Measurements from ENCODE around the gene SHROOM3.
"Not testable (repeated sequence)": the region's sequence is repeated elsewhere in the genome, so short reads cannot be mapped to it uniquely, and the experiment has no call there.

Gene SHROOM3

DNA sequence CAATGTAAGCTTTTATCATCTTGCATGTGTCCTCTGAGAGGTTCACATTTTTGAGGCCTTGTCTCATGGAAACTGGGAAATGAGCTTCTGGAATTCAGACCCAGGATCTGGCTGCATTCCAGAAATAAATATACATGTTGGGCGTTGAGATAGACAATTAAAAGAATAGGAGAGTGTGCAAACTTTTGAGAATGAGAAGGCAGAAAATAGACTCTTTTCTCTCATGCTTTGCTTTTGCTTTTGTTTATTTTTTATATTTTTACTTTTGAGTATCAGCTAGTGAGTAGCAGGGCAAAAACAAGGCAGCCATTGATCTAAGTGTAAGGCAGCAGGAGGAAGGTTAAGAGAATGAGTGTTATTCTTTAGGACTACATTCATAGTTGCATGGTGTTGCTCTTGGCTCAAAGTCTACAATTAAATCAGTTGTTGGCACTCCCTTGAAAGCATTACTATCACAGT is 12.4 kb downstream of the SHROOM3 start:
- DNase-seq: no peak

DNA sequence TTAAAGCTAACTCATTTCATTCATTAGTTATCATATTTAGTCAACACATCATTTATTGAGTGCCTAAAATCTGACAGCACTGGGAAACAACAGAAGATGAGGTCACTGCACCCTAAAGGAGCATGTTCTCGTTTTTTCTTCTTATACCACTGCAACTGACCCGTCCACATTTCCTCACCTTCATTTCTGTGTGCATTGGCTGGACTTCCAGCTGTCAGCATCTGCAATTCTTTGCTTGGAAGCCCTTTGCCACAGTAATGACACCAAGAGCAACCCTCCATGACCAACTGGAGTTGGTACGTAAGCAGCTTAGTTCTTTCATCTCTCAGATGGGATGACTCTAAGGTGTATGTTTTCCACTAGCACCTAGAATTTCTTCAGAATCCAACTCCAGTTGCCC is 13.2 kb downstream of the SHROOM3 start:
- DNase-seq: no peak

DNA sequence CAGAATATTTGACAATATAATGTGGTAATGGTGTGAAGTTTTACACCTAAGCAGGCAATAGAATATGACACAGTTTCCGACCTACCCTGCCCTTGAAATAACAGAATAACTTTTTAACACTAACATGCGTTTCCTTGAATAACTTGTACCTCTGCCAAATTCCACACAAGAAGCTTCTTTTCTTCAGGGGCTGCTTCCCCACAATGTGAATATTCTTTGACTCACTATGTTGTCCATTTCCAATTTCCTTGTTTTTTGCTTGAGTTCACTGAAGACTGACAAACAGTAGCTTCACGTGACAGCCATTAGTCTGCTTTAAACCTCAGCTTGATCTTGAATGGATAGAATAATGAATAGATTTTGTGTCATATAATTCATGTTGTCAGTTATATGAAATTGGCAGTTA is 14.3 kb downstream of the SHROOM3 start:
- DNase-seq: no peak

DNA sequence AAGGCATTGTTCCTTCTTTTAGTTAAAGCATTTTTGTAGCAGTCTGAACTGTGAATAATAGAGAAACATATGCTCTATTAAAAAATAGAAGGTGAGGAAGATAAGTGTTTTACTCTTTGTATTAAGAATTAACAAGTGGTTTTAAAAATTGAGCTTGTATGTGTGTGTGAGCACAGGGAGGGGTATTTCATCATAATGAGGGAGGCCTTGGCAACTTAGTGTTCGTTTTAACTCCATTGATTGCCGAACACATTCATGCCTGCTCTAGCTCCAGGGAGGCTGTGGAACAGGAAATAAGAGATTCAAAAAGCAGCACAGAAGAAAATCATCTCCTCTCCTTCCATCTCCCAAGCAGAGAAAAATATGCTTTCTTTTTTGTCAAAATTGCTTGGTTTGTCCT is 14.8 kb downstream of the SHROOM3 start:
- no peak for DNase-seq

DNA sequence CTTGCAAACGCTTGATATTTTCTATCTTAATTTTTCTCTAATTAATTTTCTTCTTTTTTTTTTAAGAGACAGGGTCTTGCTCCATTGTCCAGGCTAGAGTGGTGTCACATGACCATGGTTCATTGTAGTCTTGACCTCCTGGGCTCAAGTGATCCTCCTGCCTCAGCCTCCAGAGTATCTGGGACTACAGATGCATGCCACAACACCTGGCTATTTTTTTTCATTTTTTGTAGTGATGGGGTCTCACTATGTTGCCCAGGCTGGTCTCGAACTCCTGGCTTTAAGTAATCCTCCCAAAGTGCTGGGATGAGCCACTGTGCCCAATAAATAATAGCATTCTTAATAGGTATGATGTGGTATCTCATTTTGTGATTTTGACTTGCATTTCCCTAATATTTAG is 18.2 kb downstream of the SHROOM3 start:
- no peak for DNase-seq

DNA sequence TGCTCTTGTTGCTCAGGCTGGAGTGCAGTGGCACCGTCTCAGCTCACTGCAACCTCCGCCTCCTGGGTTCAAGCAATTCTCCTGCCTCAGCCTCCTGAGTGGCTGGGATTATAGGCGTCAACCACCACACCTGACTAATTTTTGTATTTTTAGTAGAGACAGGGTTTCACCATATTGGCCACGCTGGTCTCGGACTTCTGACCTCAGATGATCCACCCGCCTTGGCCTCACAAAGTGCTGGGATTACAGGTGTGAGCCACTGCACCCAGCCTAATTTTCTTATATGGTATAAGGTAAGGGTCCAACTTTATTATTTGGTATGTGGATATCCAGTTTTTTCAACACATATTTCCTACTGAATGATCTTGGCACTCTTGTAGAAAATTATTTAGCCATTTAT is 19.0 kb downstream of the SHROOM3 start:
- not testable (repeated sequence) for DNase-seq

DNA sequence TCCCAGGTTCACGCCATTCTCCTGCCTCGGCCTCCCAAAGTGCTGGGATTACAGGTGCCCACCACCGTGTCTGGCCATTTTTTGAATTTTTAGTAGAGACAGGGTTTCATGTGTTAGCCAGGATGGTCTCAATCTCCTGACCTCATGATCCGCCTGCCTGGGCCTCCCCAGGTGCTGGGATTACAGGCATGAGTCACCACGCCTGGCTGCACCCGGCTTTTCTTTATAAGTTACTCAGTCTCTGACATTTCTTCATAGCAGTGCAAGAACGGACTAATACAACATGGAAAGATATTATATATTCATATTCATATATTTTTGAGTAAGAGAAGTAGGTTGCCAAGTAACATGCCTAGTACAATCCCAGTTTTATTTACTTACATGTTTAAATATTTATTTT is 22.9 kb downstream of the SHROOM3 start:
- no peak for DNase-seq

DNA sequence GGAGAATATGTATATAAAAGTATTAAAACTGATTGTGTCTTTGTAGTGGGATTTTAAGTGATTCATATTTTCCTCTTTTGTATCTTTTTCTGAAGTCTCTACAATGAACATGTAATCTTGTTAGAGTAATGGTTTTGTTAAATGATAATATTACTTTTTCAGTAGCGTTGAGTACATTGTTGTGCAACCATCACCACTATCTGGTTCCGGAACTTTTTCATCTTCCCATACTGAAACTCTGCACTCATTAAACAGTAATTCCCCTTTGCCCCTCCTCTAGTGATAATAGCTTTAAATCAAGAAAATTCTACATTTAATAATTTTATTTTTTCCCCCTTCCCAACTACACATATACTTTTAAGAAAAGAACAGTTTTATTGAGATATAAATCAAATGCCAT is 23.3 kb downstream of the SHROOM3 start:
- DNase-seq: no peak

DNA sequence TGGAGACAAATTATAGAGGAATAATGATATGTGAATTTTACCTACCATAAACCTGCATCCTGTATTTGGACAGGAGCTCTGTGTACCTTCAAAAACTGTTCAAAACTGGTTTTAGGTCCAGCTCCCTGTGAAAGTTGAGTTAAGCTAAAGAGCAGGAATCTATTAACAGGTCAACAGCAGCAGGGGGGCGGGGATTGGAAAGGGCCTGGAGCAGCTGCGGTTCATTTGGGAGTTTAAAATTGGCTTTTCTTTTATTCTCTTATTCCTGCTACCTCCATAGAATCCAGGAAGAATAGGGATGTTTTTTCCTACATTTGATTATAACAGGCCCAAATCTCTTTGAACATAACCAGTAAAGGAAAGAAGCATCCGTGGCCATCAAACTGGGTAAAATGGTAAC is 23.8 kb downstream of the SHROOM3 start:
- DNase-seq: no peak

DNA sequence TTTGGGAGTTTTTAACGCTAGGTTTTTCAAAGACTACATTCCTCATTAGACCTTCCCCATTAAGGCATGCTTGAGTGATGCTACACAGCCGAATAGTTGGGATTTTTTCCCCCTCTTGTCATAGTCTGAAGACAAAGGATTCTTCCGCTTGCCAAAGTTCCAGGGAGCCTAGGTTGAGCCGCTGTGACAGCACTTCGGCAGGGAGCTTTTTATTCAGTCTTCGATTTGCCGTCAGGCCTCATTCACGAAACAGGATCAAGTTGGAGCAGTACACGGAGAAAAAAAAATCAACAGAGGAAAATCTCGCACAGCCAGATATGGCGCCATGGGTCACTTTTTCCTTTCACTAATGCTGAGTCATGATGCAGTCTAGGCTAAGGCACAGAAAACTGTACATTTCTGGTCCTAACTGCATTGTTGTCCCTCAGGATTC is 24.3 kb downstream of the SHROOM3 start:
- DNase-seq: no peak

DNA sequence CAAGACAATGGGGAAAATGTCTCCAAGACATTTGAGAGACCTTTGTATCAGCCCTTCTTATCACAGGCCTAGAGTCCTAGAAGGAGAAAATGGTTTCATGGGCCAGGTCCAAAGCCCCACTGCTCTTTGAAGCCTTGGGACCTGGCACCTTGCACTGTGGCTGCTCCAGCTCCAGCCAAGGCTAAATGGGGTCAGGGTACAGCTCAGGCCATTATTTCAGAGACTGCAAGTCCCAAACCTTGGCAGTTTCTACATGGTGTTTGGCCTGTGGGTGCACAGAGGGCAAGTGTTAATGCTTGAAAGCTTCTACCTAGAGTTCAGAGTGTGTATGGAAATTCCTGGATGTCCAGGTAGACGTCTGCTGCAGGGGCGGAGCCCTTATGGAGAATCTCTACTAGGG is 28.5 kb downstream of the SHROOM3 start:
- DNase-seq: no peak

DNA sequence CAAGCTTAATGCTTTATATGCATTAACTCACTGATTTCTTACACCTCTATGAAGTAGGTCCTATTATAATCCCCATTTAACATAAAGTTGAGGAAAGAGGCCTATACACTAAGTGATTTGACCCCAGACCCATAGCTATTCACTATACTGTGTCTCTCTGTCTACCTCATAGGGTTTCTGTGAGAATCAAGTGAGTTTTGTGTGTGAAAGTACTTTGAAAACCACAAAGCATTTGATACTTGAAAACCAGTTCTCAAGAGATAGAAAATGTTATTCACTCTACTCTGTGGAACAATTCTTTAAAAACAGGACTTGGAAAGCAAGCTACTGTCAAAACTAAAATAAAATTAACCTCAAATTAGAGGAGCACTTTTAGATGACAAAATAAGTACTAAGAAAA is 35.0 kb downstream of the SHROOM3 start:
- DNase-seq: no peak

DNA sequence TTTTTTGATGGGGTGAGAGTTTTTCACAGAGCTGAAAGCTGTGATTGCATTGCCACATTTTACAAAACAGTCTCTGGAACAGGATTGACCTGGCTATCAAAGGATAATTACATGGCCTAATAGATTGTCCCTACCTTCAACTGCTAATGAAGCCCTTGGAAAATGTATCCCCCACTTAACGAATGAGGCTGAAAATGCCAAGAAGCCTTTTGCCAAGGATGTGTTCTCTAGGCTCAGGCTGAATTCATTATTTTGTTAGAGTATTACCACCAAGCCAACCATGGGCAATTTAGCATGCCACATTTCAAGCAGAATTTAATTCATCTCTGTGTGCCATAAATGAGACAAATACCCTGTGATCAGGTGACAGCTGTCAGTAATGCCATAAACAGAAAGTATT is 35.5 kb downstream of the SHROOM3 start:
- no peak for DNase-seq

DNA sequence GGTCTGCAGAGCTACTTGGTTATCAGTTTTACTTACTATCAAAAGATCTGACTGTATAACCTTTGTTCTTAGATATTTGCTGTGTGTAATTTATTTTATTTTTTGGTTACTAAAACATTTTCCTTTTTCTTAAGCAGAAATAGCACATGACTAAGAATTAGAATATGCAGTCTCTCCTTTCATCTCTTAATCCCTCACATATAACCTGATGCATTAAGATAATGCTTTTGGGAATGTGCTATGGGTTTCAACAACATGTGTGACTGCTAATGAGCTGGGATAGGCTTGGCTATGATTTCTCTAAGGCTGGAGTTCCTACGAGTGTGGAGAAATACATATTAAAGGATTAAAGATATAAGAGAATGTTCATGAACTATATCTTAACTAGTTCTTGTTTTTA is 41.5 kb downstream of the SHROOM3 start:
- DNase-seq: no peak

DNA sequence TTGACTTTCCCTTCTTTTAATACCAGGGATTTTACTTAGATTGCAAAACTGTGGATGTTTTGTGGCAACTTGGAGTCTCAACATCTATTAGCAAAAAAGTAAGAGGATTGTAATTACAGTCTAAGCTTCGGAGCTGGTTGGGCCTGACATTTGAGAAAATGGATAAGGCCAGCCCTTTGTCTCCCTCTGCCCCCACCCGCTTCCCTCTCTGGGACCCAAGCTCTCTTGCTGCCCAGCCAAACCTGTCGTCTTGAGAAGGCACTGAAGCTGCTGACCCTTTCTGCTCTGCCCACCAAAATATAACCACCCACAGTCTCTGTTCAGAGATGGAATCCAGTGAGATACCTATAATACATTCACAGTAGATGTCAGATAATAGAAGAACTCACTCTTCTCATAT is 49.6 kb downstream of the SHROOM3 start:
- DNase-seq: no peak

DNA sequence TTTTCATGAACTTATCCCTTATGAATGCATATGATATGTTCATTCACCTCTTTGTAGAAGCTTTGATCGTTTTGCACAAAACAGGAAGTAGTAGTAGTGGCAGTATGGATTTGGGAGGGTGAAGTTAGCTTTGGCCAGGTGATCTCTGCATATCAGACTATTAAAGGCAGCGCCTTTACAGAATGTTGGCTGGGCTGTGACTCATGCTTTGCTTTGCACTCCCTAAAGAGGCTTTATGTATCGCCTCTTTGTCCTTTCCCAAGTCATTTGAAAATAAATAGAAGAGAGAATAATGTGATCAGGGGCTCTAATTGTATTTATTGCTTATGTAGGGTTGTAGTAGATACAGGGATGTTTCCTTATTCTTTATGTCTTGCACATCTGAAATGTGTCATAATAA is 50.4 kb downstream of the SHROOM3 start:
- DNase-seq: peak; percentile 47

DNA sequence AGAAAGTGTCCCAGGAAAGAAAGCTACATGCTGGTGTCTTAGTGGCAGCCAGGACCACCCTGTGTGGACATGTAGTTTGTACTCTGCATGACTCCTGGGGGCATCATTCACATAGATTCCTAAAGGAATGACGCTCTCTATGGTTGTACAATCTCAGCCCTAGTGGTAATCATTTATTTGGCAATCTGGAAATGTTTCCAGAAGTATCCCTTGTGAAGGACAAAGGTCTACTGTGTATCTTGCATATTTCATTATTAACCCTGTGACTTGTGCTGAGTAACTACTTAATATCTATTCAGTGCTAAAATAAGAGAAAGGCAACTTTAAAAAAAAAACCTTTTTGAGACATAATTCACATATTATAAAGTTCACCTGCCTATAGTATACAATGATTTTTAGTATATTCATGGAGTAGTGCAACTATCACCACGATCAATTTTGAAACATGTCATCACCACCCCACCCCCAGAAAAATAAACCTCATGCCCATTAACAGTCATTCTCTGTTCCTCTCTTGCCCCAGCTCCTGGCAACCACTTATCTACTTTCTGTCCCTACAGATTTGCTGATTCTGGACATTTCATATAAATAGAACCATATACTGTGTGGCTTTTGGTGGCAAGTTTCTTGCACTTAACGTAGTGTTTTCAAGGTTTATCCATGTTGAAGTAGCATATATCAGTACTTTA is 51.7 kb downstream of the SHROOM3 start:
- DNase-seq: no peak

DNA sequence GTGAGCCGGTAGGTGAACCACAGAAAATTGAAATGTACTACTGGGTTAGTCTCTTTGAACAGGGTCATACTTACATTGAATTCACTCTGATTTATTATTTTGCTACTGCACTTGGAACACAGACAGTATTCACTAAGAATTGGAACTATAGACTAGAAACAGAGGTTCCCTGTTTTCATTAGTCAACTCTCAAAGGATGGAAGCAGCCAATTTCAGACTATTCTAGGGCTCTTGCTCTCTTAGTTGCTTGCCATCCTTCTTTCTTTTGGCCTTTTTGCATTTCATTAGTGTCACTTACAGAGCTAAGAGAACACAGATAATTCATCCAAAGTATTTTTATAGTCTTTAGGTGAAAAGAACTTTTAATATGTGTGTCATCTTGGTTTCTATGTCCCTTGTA is 52.6 kb downstream of the SHROOM3 start:
- DNase-seq: no peak

DNA sequence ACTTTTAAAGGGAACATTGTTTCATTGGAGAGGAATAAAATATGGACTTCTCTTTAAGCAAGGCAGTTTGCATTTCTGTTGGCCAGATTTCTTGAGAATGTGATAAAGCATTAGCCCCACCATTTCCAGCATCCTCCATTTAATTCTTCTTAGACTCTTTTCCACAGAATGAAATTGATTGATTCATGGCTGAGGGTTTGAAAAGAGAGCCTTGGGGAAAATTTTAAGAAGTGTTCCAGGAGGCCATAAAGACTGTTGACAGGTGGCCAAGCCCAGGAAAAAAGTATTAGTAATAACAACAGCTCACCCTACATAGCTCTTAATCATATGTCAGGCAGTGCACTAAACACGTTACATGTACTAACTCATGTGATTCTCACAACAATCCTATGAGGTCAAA is 53.4 kb downstream of the SHROOM3 start:
- DNase-seq: no peak

DNA sequence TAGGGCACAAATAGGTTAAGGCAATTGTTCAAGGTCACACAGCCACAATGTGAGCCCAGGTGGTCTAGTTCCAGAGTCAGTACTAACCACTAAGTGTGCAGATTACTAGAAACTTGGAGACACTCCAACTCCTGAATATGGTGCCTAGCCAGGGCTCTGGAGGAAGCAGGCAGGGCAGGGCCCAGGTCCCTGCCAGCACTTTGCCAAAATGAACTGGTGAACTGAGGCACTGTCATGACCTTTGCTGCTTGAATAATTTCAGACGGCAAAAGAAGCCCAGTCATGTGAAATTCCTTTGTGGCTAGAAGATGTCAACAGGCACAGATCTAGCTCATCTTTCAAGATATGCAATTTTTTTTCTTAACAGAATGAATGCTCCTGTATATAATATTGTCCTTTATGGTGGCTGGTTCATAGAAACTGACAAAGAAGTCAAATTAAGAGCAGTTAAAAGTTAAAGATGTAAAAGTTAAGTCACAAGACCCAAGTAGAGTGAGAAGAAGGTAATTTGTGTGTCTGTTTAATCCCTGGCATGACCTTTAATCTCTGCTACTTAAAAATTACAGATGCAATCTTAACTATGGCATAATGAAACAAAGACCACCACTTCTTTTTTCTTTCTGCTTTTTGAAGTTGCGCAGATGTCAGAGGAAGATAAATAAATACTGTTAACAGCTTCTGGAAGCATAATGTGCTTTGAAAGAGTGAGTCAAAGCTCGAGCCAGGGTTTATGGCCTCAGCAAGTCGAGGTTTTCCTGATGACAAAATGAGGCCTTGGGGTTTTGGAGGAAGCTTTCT is 54.1 kb downstream of the SHROOM3 start:
- no peak for DNase-seq

DNA sequence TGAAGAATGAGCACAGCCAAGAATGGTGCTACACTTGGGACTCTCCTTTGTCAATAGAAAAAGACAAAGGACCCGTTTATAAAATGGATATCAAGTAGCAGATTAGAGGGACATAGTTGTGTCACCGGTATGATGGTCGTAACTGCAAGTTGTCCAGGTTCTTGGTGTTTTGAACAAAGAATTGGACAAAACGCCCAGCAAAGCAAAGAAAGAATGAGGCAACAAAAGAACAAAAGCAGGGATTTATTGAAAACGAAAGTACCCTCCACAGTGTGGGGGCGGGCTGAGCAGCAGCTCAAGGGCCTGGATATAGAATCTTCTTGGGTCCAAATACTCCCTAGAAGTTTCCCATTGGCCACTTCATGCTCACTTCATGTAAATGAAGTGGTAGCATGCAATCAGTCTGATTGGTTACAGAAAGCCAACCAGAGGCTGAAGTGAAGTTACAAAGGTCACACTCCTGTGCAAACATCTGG is 54.7 kb downstream of the SHROOM3 start:
- DNase-seq: no peak

DNA sequence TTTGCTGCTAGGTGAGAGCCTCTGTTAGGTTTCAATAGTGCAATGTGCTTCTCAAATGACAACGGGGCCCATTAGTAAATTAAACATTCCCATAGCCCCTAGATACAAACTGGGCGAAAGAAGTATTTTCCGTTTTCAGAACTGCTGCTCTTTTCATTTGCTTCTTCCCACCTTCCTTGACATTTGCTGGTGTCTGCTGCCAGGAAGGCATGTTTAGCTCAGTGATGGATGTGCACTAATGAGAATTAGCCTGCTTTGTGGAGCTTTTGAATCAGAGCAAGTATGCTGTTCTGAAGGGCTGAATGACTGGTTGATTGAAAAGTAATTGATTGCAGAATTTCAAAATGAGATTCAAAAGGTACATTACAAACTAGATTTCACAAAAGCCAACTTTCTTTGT is 57.0 kb downstream of the SHROOM3 start:
- no peak for DNase-seq

DNA sequence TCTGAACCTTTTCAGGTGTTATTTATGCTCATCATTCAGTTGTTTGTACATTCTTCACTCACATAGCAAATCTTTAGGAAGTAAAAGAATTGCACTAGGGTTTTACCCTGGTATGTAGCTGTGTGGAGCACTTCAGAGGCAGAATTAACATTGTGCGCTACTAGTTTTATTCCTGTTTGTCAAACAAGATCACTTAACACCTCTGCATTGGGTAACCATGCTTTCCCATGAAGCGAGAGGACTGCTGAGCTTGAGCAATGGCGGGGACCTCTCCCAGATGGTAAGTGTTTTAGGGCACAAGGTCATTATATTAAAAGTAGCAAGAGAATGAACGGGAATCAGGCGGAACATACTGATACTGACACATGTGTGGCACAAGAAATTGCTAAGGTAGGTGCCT is 59.2 kb downstream of the SHROOM3 start:
- no peak for DNase-seq

DNA sequence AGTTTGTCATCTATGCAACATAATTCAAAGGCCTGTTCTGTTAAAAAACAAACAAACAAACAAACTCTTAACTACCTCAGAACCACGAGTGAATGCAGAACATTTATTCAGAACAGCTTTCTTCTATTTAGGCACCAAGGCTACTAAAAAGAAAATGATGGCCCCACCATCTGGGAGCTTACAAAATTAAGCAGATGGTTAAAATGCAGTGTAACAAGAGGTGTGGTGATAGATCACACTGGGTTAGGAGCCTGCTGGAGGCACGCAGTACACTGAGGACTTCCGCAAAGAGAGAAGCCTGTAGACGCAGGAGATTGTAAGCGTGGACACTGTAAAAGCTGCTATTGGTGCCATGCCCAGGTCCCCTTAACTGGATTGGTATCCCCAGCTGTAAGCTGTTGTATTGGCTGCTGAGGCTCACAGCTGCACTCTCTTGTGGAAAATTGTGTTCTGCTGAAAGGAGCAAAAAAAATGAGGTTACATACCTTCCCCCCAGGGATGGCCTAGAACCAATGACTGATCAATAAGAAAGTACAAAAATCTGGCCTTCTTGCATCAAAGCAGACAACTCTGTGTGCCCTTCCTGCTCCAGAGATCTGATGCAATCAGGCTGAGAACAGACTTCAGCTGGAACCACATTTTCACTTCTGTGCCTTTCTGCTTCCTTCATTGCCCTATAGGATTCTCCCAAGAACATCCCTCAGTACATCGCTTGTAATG is 60.0 kb downstream of the SHROOM3 start:
- no peak for DNase-seq
